ENCODE data around the gene SEMA3A. TPM values are rescaled to one million over a fixed set of nuclear protein-coding genes. Genes with fewer than 3 reads are reported as not detected.
A peak's percentile ranks its signal among the peaks of the same experiment; 100 is the strongest.

The SEMA3A gene
- total RNA-seq, 1 donor: 47.1 TPM

GRCh38 chr7:83925860-83926259 is 268.7 kb downstream of the SEMA3A start:
- no peak for DNase-seq (ENCODE audit: low read depth)
- no peak for TF ChIP-seq CTCF (IDR thresholded peaks at IDR 0.05; ENCODE audit: insufficient read depth, low read depth, low read length)
- no peak overlapping the region for H3K4me3 ChIP-seq (ENCODE audit: low read depth, low read length)

- H3K4me3 ChIP-seq (ENCODE audit: low read depth, low read length): no peak overlapping the region
- peak; percentile 1 for DNase-seq (ENCODE audit: low read depth)
- no peak for TF ChIP-seq CTCF (IDR thresholded peaks at IDR 0.05; ENCODE audit: insufficient read depth, low read depth, low read length)
Measured at GRCh38 chr7:83921941-83922607, 272.5 kb downstream of the SEMA3A start.

- TF ChIP-seq CTCF (IDR thresholded peaks at IDR 0.05; ENCODE audit: insufficient read depth, low read depth, low read length): no peak
- DNase-seq (ENCODE audit: low read depth): no peak
- no peak overlapping the region for H3K4me3 ChIP-seq (ENCODE audit: low read depth, low read length)
Measured at GRCh38 chr7:83921271-83921940, 273.2 kb downstream of the SEMA3A start.

GRCh38 chr7:83918142-83918541 is 276.4 kb downstream of the SEMA3A start:
- DNase-seq (ENCODE audit: low read depth): no peak
- no peak for TF ChIP-seq CTCF (IDR thresholded peaks at IDR 0.05; ENCODE audit: insufficient read depth, low read depth, low read length)
- H3K4me3 ChIP-seq (ENCODE audit: low read depth, low read length): no peak overlapping the region

- TF ChIP-seq CTCF (IDR thresholded peaks at IDR 0.05; ENCODE audit: insufficient read depth, low read depth, low read length): no peak
- no peak for DNase-seq (ENCODE audit: low read depth)
- H3K4me3 ChIP-seq (ENCODE audit: low read depth, low read length): no peak overlapping the region
Measured at GRCh38 chr7:83913174-83913573, 281.4 kb downstream of the SEMA3A start.

- no peak for TF ChIP-seq CTCF (IDR thresholded peaks at IDR 0.05; ENCODE audit: insufficient read depth, low read depth, low read length)
- no peak overlapping the region for H3K4me3 ChIP-seq (ENCODE audit: low read depth, low read length)
- DNase-seq (ENCODE audit: low read depth): no peak
Measured at GRCh38 chr7:83908526-83908925, 286.1 kb downstream of the SEMA3A start.

All from fibroblast of villous mesenchyme (primary cell).